H1 (cell line): ENCODE results near the gene EEF1AKMT2. TPM values are rescaled to one million over a fixed set of nuclear protein-coding genes. Genes with fewer than 3 reads are reported as not detected.

ENCODE experiments used
- CTCF ChIA-PET: fragments of 300-600 bp; sonication (Branson Sonifier 250); formaldehyde crosslinking; loops from one replicate; lab custom pipeline; 2021; ENCODE audit not compliant: partially characterized antibody; lab: Charles Lee
- POLR2A ChIA-PET: fragments of 300-600 bp; sonication (Branson Sonifier 250); formaldehyde crosslinking; loops from one replicate; lab custom pipeline; 2021; ENCODE audit warnings: inconsistent platforms; ENCODE audit not compliant: partially characterized antibody; lab: Charles Lee
- DNase-seq, 2 experiments: peaks; one replicate each; pipeline versions ENCODE4 v3.0.0 to v3.0.0-alpha.2; 2010 to 2022; ENCODE audit warnings: low spot score in 2 of 2, low read depth in 1 of 2, mixed read lengths in 1 of 2
- FAIRE-seq: peaks from 2 replicates; lab custom pipeline; 2011; peaks lifted over from hg19 to GRCh38; lab: Jason Lieb, UNC
- H2AFZ ChIP-seq: 2 replicates; pipeline ENCODE4 v1.8.1; 2012; ENCODE audit warnings: low read length, inconsistent platforms
- H2AK5ac ChIP-seq: 2 replicates; pipeline ENCODE4 v1.6.1; 2013; ENCODE audit warnings: low read depth, low read length
- H2BK120ac ChIP-seq: replicated peaks from 2 replicates; pipeline ENCODE3; 2013; ENCODE audit warnings: low read depth, low read length, inconsistent platforms
- H2BK12ac ChIP-seq: 2 replicates; pipeline ENCODE4 v1.6.1; 2013; ENCODE audit warnings: low read depth, low read length
- H2BK15ac ChIP-seq: 2 replicates; pipeline ENCODE4 v1.6.1; 2013; ENCODE audit warnings: low read length
- H2BK20ac ChIP-seq: 2 replicates; pipeline ENCODE4 v1.6.1; 2013; ENCODE audit warnings: low read length
- H2BK5ac ChIP-seq: 2 replicates; pipeline ENCODE4 v1.6.1; 2013; ENCODE audit warnings: low read depth, low read length
- H3K14ac ChIP-seq: 2 replicates; pipeline ENCODE4 v1.6.1; 2013; ENCODE audit warnings: inconsistent platforms; ENCODE audit not compliant: insufficient read length
- H3K18ac ChIP-seq: 2 replicates; pipeline ENCODE4 v1.6.1; 2013; ENCODE audit warnings: low read length; ENCODE audit errors: extremely low read depth
- H3K23ac ChIP-seq: 2 replicates; pipeline ENCODE4 v1.6.1; 2013; ENCODE audit warnings: inconsistent platforms; ENCODE audit not compliant: insufficient read length
- H3K23me2 ChIP-seq: 2 replicates; pipeline ENCODE4 v1.6.1; 2013; ENCODE audit warnings: low read depth, low read length
- H3K27ac ChIP-seq: 2 replicates; pipeline ENCODE4 v1.6.1; 2011; ENCODE audit warnings: low read depth, low read length, inconsistent platforms
- H3K27me3 ChIP-seq, 4 experiments: replicated peaks in 1 of 4; 1 replicate in 1 of 4; 2 replicates in 3 of 4; pipeline versions ENCODE4 v1.6.1 to v1.8.1; 2011 to 2013; ENCODE audit warnings: low read length in 3 of 4, mild to moderate bottlenecking in 3 of 4, inconsistent platforms in 2 of 4, mixed read lengths in 2 of 4, moderate library complexity in 1 of 4; ENCODE audit not compliant: control insufficient read depth in 3 of 4, insufficient read depth in 3 of 4; ENCODE audit errors: extremely low read depth in 1 of 4
- H3K36me3 ChIP-seq, 4 experiments: 2 replicates each; pipeline versions ENCODE4 v1.6.1 to v1.8.1; 2011 to 2013; ENCODE audit warnings: mild to moderate bottlenecking in 4 of 4, low read length in 3 of 4, moderate library complexity in 2 of 4, control low read depth in 1 of 4, inconsistent platforms in 1 of 4; ENCODE audit not compliant: insufficient read depth in 4 of 4, control insufficient read depth in 2 of 4
- H3K4ac ChIP-seq: replicated peaks from 2 replicates; pipeline ENCODE3; 2013; ENCODE audit warnings: low read length, low read depth, mixed read lengths, inconsistent platforms; ENCODE audit not compliant: insufficient read length
- H3K4me1 ChIP-seq, 4 experiments: replicated peaks in 1 of 4; 1 replicate in 1 of 4; 2 replicates in 3 of 4; pipeline versions ENCODE4 v1.6.1 to v1.8.1; 2011 to 2013; ENCODE audit warnings: low read length in 3 of 4, inconsistent platforms in 2 of 4, mixed read lengths in 1 of 4; ENCODE audit not compliant: insufficient read depth in 4 of 4, control insufficient read depth in 3 of 4
- H3K4me2 ChIP-seq, 2 experiments: 2 replicates each; pipeline versions ENCODE4 v1.6.1 to v1.8.1; 2011 to 2013; ENCODE audit warnings: low read depth in 2 of 2, low read length in 2 of 2, control low read depth in 1 of 2, inconsistent platforms in 1 of 2, mild to moderate bottlenecking in 1 of 2; ENCODE audit not compliant: insufficient read depth in 1 of 2
- H3K4me3 ChIP-seq, 4 experiments: fragments of 200-600, 300-600 bp in 1 of 4; sonication (generic), shearing (Covaris generic), sonication (Bioruptor Twin) in 1 of 4; 2 replicates each; pipeline versions ENCODE4 v1.5.1 to v1.8.1; 2011 to 2016; ENCODE audit warnings: low read length in 4 of 4, low read depth in 3 of 4, control low read depth in 2 of 4, inconsistent platforms in 2 of 4, mild to moderate bottlenecking in 2 of 4, mixed read lengths in 1 of 4, moderate library complexity in 1 of 4; ENCODE audit not compliant: insufficient read depth in 2 of 4; ENCODE audit errors: extremely low read depth in 1 of 4
- H3K56ac ChIP-seq: replicated peaks from 2 replicates; pipeline ENCODE3; 2013; ENCODE audit warnings: low read depth, mild to moderate bottlenecking, mixed read lengths, low read length, inconsistent platforms; ENCODE audit not compliant: insufficient read length
- H3K79me1 ChIP-seq: 2 replicates; pipeline ENCODE4 v1.6.1; 2013; ENCODE audit warnings: low read depth, low read length, control low read depth
- H3K79me2 ChIP-seq, 2 experiments: 2 replicates each; pipeline versions ENCODE4 v1.6.1 to v1.8.1; 2012 to 2013; ENCODE audit warnings: low read length in 2 of 2, mild to moderate bottlenecking in 2 of 2, inconsistent platforms in 1 of 2; ENCODE audit not compliant: insufficient read depth in 2 of 2, control insufficient read depth in 1 of 2
- H3K9ac ChIP-seq, 4 experiments: replicated peaks in 1 of 4; 1 replicate in 1 of 4; 2 replicates in 3 of 4; pipeline versions ENCODE4 v1.6.1 to v1.8.1; 2011 to 2013; ENCODE audit warnings: low read depth in 3 of 4, low read length in 3 of 4, control low read depth in 2 of 4, mild to moderate bottlenecking in 2 of 4, moderate library complexity in 2 of 4, inconsistent platforms in 1 of 4; ENCODE audit errors: extremely low read depth in 1 of 4
- H3K9me3 ChIP-seq, 2 experiments: 2 replicates each; pipeline versions ENCODE4 v1.6.1 to v1.8.1; 2012 to 2013; ENCODE audit warnings: mild to moderate bottlenecking in 2 of 2, moderate library complexity in 2 of 2, control low read depth in 1 of 2, inconsistent platforms in 1 of 2, low read depth in 1 of 2, low read length in 1 of 2, mixed read lengths in 1 of 2; ENCODE audit not compliant: insufficient read depth in 2 of 2
- H4K20me1 ChIP-seq, 2 experiments: replicated peaks in 1 of 2; 2 replicates each; pipeline versions ENCODE3 to v1.8.1; 2011 to 2013; ENCODE audit warnings: inconsistent platforms in 2 of 2, low read length in 2 of 2, mild to moderate bottlenecking in 1 of 2; ENCODE audit not compliant: insufficient read depth in 2 of 2, control insufficient read depth in 1 of 2
- H4K5ac ChIP-seq: 2 replicates; pipeline ENCODE4 v1.6.1; 2013; ENCODE audit warnings: low read length, low read depth, mixed read lengths, inconsistent platforms; ENCODE audit not compliant: insufficient read length
- H4K8ac ChIP-seq: 2 replicates; pipeline ENCODE4 v1.8.0; 2013; ENCODE audit warnings: mild to moderate bottlenecking, moderate library complexity, low read length, inconsistent platforms; ENCODE audit not compliant: insufficient read depth; ENCODE audit errors: extremely low read depth
- H4K91ac ChIP-seq: replicated peaks from 2 replicates; pipeline ENCODE3; 2013; ENCODE audit warnings: low read length, mixed read lengths, inconsistent platforms; ENCODE audit not compliant: insufficient read length
- BACH1 ChIP-seq: IDR thresholded peaks from 2 replicates; pipeline ENCODE4 v1.6.1; 2012; ENCODE audit warnings: low read length, improper control_type of control experiment
- BCL11A ChIP-seq, 2 experiments: IDR thresholded peaks; one replicate each; pipeline ENCODE4 v1.6.1; 2011; ENCODE audit warnings: low read depth in 2 of 2, low read length in 2 of 2, mild to moderate bottlenecking in 2 of 2
- CREB1 ChIP-seq: IDR thresholded peaks from 2 replicates; pipeline ENCODE4 v1.6.1; 2012; ENCODE audit warnings: inconsistent platforms
- EP300 ChIP-seq, 2 experiments: IDR thresholded peaks; 1 replicate in 1 of 2; 2 replicates in 1 of 2; pipeline ENCODE4 v1.6.1; 2011 to 2012; ENCODE audit warnings: low read depth in 2 of 2, low read length in 2 of 2, mild to moderate bottlenecking in 2 of 2, borderline replicate concordance in 1 of 2, inconsistent platforms in 1 of 2, moderate library complexity in 1 of 2
- FOSL1 ChIP-seq: IDR thresholded peaks from 2 replicates; pipeline ENCODE4 v1.6.1; 2011; ENCODE audit warnings: mild to moderate bottlenecking, low read depth, low read length, moderate library complexity; ENCODE audit not compliant: insufficient read depth
- POU5F1 ChIP-seq: IDR thresholded peaks from 2 replicates; pipeline ENCODE4 v1.6.1; 2011; ENCODE audit warnings: low read depth, mild to moderate bottlenecking, low read length, moderate library complexity
- RXRA ChIP-seq: IDR thresholded peaks from 2 replicates; pipeline ENCODE4 v1.6.1; 2011; ENCODE audit warnings: low read depth, mild to moderate bottlenecking, low read length, moderate library complexity; ENCODE audit not compliant: insufficient read depth
- SIN3A ChIP-seq, 2 experiments: IDR thresholded peaks in 1 of 2; conservative IDR thresholded peaks in 1 of 2; 2 replicates each; pipeline ENCODE4 v1.6.1; 2011 to 2012; ENCODE audit warnings: low read length in 2 of 2, improper control_type of control experiment in 1 of 2, low read depth in 1 of 2, mild to moderate bottlenecking in 1 of 2
- TAF7 ChIP-seq: optimal IDR thresholded peaks from 2 replicates; pipeline ENCODE3; 2011; ENCODE audit warnings: low read depth, mild to moderate bottlenecking, inconsistent platforms, low read length, moderate library complexity, borderline replicate concordance
- ZNF274 ChIP-seq: IDR thresholded peaks from 2 replicates; pipeline ENCODE4 v1.7.0; 2012; ENCODE audit warnings: low read length, borderline replicate concordance; ENCODE audit errors: extremely low read depth
- WGBS, 2 experiments: shearing (Covaris generic) in 1 of 2; methylation state at CpG; one replicate each; pipeline versions ENCODE4 v1.1.6 to v1.1.7; 2013 to 2015; ENCODE audit warnings: low lambda C conversion rate in 2 of 2, mixed read lengths in 2 of 2, inconsistent platforms in 1 of 2, low coverage in 1 of 2, missing lambda C conversion rate in 1 of 2; ENCODE audit not compliant: insufficient replicate concordance in 2 of 2, insufficient coverage in 1 of 2, insufficient read length in 1 of 2; ENCODE audit errors: extremely low coverage in 1 of 2, missing lambda C conversion rate in 1 of 2; 5-methylcytosine and 5-hydroxymethylcytosine counted together
- polyA plus RNA-seq, 7 experiments: library from polyadenylated mRNA; depleted of rRNA in 3 of 7; stranded (reverse) in 5 of 7; unstranded in 2 of 7; fragments of >200 nt in 5 of 7; fragments of 200-250 nt in 2 of 7; gene quantifications; 1 replicate in 5 of 7; 2 replicates in 1 of 7; 4 replicates in 1 of 7; pipeline versions ENCODE4 v1.2.1 to v1.2.3, GENCODE V29; 2011 to 2013; ENCODE audit warnings: missing spikeins in 2 of 7, mixed read lengths in 2 of 7
- total RNA-seq: library from RNA; stranded (reverse); fragmentation: NEBNext Ultra II Directional; extraction: Animal tissue kit (Norgen Biotek cat#: 25700); gene quantifications from 2 replicates; pipeline ENCODE4 v1.2.1, GENCODE V29; 2021
- TF ChIP-seq, protein P1 (sequence below), 3 experiments: IDR thresholded peaks; 1 replicate in 2 of 3; 2 replicates in 1 of 3; pipeline versions ENCODE4 v1.5.1 to v1.6.1; 2011; ENCODE audit warnings: low read length in 3 of 3, mild to moderate bottlenecking in 3 of 3, inconsistent platforms in 2 of 3, low read depth in 1 of 3, moderate library complexity in 1 of 3; ENCODE audit not compliant: insufficient read depth in 1 of 3; ENCODE audit errors: control extremely low read depth in 1 of 3

The EEF1AKMT2 gene
- total and polyA plus RNA-seq, 2 of the 8 experiments (the other 6 are each of a cell fraction or from before 2014, with no cell fraction given): 9.8 to 26.8 TPM

- H2AFZ ChIP-seq: no peak overlapping the region
- no peak overlapping the region for H2BK15ac ChIP-seq
- no peak overlapping the region for H3K14ac ChIP-seq
- H3K9ac ChIP-seq: no peak overlapping the region
- ChIA-PET CTCF (interaction anchor here (0.6 to 4.5 kb wide), 6 partner anchors 11 to 502 kb away, joined by 3 to 31 read pairs (median 4); no protein-coding TSS in a partner anchor), POLR2A (no interaction called here)
- no peak for TF ChIP-seq BCL11A (IDR thresholded peaks at IDR 0.05; ENCODE audit: low read depth in 2 of 2, low read length in 2 of 2)
- TF ChIP-seq FOSL1: no peak
- no peak for TF ChIP-seq SIN3A (conservative IDR thresholded peaks at IDR 0.05 in 1 of 2, IDR thresholded peaks at IDR 0.05 in 1 of 2; ENCODE audit: low read depth in 1 of 2, low read length in 2 of 2)
- TF ChIP-seq CREB1: no peak
- no peak for TF ChIP-seq RXRA
- no peak for TF ChIP-seq BACH1
- no peak for TF ChIP-seq POU5F1
- no peak for TF ChIP-seq EP300 (IDR thresholded peaks at IDR 0.05; ENCODE audit: borderline replicate concordance in 1 of 2, low read depth in 2 of 2, low read length in 2 of 2)
- TF ChIP-seq ZNF274: no peak
- TF ChIP-seq TAF7: no peak
- TF ChIP-seq, protein P1, sequence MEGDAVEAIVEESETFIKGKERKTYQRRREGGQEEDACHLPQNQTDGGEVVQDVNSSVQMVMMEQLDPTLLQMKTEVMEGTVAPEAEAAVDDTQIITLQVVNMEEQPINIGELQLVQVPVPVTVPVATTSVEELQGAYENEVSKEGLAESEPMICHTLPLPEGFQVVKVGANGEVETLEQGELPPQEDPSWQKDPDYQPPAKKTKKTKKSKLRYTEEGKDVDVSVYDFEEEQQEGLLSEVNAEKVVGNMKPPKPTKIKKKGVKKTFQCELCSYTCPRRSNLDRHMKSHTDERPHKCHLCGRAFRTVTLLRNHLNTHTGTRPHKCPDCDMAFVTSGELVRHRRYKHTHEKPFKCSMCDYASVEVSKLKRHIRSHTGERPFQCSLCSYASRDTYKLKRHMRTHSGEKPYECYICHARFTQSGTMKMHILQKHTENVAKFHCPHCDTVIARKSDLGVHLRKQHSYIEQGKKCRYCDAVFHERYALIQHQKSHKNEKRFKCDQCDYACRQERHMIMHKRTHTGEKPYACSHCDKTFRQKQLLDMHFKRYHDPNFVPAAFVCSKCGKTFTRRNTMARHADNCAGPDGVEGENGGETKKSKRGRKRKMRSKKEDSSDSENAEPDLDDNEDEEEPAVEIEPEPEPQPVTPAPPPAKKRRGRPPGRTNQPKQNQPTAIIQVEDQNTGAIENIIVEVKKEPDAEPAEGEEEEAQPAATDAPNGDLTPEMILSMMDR (IDR thresholded peaks at IDR 0.05; ENCODE audit: control extremely low read depth in 1 of 3, insufficient read depth in 1 of 3, low read depth in 1 of 3, low read length in 3 of 3): no peak
- FAIRE-seq (no peak), DNase-seq (no peak)
- no peaks in the 10 kb centered on the region for H3K9me3 ChIP-seq
- no peak overlapping the region for H4K91ac ChIP-seq
- 68% methylated on average over 6 of the region's 6 CpGs; no CpG with 5 or more reads in 1 of the 2 experiments for WGBS, 2 experiments
- H3K4me3 ChIP-seq: no peak overlapping the region
- H3K4me1 ChIP-seq: peaks cover 0 to 1% (median 0%) of the 10 kb centered on the region in 4 experiments; a peak in 2 of 7 replicates
- H3K79me2 ChIP-seq: no peaks in the 10 kb centered on the region
- no peak overlapping the region for H3K27ac ChIP-seq
- H3K18ac ChIP-seq: no peak overlapping the region
- no peak overlapping the region for H3K23ac ChIP-seq
- H3K4ac ChIP-seq: no peak overlapping the region
- H3K27me3 ChIP-seq: no peaks in the 10 kb centered on the region
- no peak overlapping the region for H2BK5ac ChIP-seq
- H3K4me2 ChIP-seq: no peak overlapping the region
- H2BK120ac ChIP-seq: no peak overlapping the region
- H2BK20ac ChIP-seq: no peak overlapping the region
- H3K36me3 ChIP-seq: no peaks in the 10 kb centered on the region
- no peak overlapping the region for H4K8ac ChIP-seq
- no peak overlapping the region for H3K56ac ChIP-seq
- no peak overlapping the region for H2BK12ac ChIP-seq
- H2AK5ac ChIP-seq: no peak overlapping the region
- no peaks in the 10 kb centered on the region for H3K23me2 ChIP-seq
- no peak overlapping the region for H4K5ac ChIP-seq
- H4K20me1 ChIP-seq: peaks cover 2 to 4% of the 10 kb centered on the region in 2 experiments
- peaks cover 6% of the 10 kb centered on the region for H3K79me1 ChIP-seq
Observed at GRCh38 chr10:124715439-124715838, 76.2 kb downstream of the EEF1AKMT2 start.
